GM21737 (cell line): Measurements from ENCODE around the gene SCAP.
"Not testable (repeated sequence)": the region's sequence is repeated elsewhere in the genome, so short reads cannot be mapped to it uniquely, and the experiment has no call there.

ENCODE experiments used
- ATAC-seq: cut with Tn5 transposase; IDR thresholded peaks from one replicate; pipeline ENCODE4 v1.9.1; 2021; ENCODE audit warnings: mild to moderate bottlenecking, moderate library complexity; ENCODE audit not compliant: unreplicated experiment

SCAP gene

GRCh38 chr3:47481763-47482162, 6.0 kb upstream of the SCAP start:
- not testable (repeated sequence) for ATAC-seq

- not testable (repeated sequence) for ATAC-seq
Measured at GRCh38 chr3:47480267-47480666, 4.5 kb upstream of the SCAP start.

GRCh38 chr3:47479826-47480160, 4.1 kb upstream of the SCAP start:
- ATAC-seq = no peak

DNA sequence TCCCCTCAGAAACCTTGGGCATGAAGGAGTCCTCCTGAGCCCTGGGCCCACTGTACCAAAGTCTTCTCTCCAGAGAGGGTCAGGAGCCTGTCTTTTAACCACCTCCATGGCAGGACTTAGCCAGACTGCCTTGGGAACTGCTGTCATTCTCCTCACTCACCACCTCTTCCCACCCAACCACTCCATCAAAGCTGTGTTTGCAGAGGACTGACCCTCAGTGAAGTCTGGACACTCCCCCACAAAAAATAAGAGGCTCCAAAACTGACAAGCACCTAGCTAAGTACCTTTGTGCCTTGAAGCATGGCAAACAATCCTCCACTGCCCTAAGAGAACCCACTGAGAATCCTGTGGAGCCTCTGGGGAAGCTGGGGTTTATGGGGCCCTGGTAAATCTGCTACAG, 2.3 kb upstream of the SCAP start:
- ATAC-seq = no peak

DNA sequence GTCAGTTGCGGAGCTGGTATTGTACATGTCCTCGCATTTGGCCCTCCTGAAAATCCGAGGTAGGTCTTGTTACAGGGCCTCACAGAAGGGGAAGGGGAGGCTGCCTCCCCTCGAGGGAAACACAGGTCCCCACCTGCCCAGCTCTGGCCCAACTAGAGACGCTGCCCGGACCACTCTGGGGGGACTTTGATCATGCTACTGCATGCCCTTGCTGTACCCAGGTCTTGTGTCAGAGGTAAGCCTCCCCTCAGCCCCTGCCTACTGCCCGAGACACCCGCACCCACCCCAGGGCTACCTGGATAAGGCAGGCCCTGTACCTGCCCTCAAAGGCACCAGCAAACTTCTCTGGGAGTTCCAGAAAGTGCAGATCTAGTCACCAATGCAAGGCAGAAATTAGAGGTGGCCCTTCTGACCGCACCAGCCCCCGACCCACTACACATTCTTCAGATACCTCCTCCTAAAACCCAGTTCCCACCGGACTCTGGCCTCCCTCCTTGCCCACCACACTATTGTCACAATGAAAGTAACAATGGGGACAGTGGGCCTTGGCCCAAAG, 981 bp upstream of the SCAP start:
- ATAC-seq = no peak

DNA sequence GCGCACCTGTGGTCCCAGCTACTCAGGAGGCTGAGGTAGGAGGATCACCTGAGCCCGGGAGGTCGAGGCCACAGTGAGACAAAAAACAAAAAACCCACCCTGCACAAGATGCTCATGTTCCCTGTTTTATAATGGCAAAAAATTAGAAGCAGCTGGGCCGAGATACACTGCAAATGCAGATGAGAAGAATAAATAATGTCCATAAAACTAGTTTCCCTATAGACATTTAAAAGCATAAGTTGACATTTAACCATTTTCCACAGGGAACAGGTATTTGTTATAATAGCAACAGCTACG, 537 bp upstream of the SCAP start:
- no peak for ATAC-seq

DNA sequence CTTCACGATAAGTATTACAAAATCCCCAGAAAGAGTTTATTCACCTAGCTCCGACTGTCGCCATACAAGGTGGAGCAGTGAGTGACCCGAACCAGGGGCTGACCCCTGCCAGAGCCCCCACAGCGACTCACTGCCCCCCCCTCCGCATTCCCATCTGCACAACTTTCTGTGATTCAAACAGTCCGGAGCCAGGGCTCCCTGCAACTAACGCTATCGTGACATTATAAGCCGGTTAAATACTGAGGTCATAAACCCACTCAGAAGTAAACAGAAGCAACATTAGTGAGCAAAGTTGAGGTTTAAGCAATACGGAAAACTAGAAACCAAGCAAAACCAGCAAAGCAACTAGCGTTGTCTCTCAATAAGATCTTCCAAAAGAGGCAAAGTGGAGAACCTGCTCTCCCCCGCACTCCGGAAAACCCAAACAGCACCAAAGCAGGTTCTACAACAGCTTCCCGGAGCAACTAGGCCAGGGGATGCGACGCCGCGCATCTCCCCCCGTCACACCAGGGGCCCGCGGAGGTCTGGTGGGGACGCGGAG, 642 bp downstream of the SCAP start:
- ATAC-seq = no peak

DNA sequence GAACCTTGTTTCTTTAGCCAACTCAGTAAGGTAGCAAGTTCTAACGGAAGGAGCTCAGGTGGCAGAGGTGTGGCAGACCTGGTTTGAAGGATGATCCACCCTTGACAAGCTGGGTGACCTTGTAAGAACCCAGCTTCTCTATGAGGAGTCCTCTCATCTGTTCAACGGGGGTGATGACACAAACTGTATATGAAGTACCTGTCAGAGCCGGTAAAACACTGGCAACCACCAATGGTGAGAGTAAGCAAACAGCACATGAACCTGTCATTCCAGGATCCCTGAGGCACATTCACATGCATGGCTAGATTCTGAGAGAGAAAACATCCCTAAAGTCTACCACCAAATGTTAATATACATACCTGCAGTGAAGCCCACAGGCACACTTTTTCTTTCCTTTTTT, 2.4 kb downstream of the SCAP start:
- no peak for ATAC-seq

DNA sequence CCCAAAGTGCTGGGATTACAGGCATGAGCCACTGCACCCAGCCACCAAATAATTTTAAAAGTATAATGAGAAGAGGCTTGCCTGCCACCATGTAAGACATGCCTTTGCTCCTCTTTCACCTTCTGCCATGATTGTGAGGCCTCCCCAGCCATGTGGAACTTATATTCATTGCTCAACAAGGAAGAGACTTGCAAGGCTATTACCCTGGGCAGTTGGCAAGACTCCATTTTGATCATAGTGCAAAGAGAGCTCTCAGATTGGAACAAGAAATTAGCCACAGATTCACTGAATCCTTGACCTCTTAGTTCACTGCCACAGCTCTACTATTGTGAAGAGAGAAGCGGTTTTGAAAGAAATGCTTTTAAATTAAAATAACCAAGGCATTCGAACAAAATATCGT, 6.1 kb downstream of the SCAP start:
- no peak for ATAC-seq

GRCh38 chr3:47468315-47468714, 7.4 kb downstream of the SCAP start:
- not testable (repeated sequence) for ATAC-seq

DNA sequence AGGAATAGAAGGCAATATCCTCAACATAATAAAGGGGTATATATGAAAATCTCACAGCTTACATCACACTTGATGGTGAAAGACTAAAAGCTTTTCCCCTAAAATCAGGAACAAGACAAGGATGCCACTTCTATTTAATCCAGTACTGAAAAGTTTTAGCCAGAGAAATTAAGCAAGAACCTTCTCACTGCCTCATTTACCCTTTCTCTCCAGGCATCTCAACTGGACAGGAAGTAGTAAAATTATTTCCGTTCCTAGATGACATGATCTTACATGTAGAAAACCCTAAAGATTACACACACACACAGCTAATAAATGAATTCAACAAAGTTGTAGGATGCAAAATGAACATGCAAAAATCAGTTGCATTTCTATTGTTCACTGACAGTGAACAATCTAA, 11.2 kb downstream of the SCAP start:
- no peak for ATAC-seq

GRCh38 chr3:47459534-47460085, 16.1 kb downstream of the SCAP start:
- ATAC-seq = not testable (repeated sequence)

- no peak for ATAC-seq
Measured at GRCh38 chr3:47456984-47457383, 18.8 kb downstream of the SCAP start.

DNA sequence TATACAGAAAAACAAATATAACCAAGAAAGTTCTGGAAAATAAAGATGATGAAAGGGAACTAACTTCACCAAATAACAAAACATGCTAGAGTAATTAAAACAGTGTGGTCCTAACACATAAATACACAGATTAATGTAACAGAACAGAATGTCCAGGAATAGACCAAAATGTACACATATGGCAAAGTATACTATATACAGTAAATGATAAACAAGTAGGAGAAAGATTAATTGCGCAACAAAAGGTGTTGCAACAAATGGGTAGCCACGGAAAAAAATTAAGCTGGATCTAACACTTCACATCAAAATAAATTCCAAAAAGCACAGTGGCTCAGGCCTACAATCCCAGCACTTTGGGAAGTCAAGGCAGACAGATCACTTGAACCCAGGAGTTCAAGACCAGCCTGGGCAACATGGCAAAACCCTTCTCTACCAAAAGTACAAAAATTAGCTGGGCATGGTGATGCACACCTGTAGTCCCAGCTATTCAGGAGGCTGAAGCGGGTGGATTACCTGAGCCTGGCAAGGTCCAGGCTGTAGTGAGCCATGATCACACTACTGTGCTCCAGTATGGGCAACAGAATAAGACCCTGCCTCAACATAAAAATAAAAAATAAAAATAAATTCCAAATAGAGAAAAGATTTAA, 19.8 kb downstream of the SCAP start:
- ATAC-seq = no peak

DNA sequence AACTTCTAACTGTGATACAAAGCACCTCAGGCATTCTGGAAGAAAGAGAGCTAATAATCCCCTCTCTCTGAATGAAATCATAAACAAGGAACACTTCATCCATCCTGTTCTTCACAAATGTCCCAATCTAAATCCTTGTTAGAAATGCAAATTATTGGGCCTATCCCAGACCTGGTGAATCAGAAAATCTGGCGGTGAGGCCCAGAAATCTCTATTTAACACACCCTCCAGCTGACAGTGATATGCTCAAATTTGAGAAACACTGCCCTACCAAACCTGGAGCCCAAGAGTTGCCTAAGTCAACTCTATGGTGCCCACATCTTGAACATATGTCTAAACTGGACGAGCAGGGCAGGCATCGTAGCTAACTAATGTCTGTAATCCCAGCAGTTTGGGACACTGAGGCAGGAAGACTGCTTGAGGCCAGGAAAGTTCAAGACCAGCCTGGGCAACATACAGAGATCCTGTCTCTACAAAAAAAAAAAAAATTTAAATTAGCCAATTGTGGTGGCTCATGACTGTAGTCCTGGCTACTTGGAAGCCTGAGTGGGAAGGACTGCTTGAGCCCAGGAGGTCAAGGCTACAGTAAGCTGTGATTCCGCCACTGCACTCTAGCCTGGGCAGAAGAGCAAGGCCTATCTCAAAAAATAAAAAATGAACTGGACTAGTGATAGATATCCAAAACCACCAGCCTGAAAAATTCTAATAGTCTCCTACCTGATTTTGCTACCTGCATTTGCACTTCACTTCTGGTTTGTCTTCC, 23.1 kb downstream of the SCAP start:
- ATAC-seq = no peak

GRCh38 chr3:47444103-47444502, 31.6 kb downstream of the SCAP start:
- ATAC-seq = no peak

DNA sequence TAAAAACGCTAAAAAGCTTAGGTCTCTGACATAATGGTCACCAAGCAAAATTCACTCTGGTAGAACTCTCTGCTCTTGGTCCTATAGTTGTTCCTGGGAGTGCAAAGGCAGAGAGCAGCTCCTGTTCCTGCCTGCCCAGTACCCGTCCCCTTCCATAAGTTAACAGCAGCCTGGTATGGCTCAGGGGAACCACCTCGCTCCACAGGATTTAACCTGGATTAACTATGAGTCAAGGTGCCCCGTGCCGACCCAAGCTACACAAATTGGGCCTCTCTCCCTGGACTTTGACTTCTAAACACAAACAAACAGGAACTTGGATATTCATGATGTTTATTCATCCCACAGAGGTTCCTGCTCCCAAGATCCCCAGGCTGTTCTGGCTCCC, 32.1 kb downstream of the SCAP start:
- no peak for ATAC-seq

GRCh38 chr3:47441796-47442551, 33.8 kb downstream of the SCAP start:
- ATAC-seq = no peak

GRCh38 chr3:47440131-47440530, 35.6 kb downstream of the SCAP start:
- ATAC-seq = no peak

DNA sequence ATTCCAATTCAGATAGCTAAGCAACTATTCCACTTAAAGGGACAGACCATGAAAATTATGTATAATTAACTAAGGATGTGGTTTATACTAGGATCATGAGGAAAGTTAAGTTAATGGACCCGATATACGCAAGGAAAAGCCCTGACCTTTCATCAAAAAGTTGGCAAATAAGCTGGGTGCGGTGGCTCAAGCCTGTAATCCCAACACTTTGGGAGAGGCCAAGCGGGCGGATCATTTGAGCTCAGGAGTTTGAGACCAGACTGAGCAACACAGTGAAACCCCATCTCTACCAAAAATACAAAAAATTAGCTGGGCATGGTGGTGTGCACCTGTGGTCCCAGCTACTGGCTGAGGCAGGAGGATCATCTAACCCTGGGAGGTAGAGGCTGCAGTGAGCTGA, 39.6 kb downstream of the SCAP start:
- no peak for ATAC-seq

- ATAC-seq = no peak
Measured at GRCh38 chr3:47434849-47435248, 40.9 kb downstream of the SCAP start.
